Activated CD4-positive, alpha-beta T cell treated with anti-CD3 and anti-CD28 coated beads, Interleukin-2, amount 50 U/mL, for 24 hours (primary cell): ENCODE data around the gene SLC38A11.
A peak's percentile ranks its signal among the peaks of the same experiment; 100 is the strongest.
"Not testable (repeated sequence)": the region's sequence is repeated elsewhere in the genome, so short reads cannot be mapped to it uniquely, and the experiment has no call there.

Experiments used
- DNase-seq, 2 donors: peaks; one replicate each; pipeline ENCODE4 v3.0.0-alpha.2; 2020; ENCODE audit warnings: low read depth in 1 of 2, low spot score in 1 of 2

Gene SLC38A11, protein sequence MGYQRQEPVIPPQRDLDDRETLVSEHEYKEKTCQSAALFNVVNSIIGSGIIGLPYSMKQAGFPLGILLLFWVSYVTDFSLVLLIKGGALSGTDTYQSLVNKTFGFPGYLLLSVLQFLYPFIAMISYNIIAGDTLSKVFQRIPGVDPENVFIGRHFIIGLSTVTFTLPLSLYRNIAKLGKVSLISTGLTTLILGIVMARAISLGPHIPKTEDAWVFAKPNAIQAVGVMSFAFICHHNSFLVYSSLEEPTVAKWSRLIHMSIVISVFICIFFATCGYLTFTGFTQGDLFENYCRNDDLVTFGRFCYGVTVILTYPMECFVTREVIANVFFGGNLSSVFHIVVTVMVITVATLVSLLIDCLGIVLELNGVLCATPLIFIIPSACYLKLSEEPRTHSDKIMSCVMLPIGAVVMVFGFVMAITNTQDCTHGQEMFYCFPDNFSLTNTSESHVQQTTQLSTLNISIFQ

DNA sequence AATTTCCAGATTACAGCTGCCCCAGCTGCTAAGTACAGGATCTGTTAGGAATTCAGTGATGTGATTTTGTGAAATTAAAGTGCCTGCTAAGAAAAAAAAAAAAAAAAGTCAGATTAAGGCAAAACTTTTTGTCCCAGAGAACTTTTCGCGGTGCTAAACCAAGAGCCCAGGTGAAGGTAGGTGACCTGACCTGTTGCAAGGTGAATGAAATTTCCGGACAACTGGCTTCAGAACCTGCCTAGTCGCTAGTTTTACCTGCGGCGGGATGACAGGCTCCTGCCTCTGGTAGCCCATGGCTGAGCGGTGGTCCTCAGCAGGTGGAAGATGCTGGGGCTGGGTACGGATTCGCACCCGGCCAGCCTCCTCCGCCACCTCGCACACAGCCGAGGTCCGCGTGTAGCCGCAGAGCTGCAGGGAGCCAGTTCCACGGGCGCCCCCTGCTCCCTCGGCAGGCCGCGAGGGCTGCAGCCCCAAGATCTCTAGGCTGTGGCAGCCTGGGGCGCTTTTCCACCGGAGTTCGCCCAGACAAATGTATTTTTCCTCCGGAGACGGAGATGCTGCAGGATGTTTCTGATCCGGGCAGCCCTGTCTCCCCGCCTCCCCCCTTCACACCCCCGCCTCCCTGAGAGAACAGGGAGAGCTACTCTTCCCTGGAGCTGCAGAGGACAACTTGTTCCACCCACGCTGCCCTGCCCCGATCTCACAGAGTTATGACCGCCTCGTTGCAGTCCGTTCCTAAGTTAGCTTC is at the start of gene SLC38A11:
Gene SLC38A11, minus strand, starts transcription at position 572 of the 748 bp plus-strand sequence. Its CDS starts 278 bp downstream, at position 294.
- no peak for DNase-seq

DNA sequence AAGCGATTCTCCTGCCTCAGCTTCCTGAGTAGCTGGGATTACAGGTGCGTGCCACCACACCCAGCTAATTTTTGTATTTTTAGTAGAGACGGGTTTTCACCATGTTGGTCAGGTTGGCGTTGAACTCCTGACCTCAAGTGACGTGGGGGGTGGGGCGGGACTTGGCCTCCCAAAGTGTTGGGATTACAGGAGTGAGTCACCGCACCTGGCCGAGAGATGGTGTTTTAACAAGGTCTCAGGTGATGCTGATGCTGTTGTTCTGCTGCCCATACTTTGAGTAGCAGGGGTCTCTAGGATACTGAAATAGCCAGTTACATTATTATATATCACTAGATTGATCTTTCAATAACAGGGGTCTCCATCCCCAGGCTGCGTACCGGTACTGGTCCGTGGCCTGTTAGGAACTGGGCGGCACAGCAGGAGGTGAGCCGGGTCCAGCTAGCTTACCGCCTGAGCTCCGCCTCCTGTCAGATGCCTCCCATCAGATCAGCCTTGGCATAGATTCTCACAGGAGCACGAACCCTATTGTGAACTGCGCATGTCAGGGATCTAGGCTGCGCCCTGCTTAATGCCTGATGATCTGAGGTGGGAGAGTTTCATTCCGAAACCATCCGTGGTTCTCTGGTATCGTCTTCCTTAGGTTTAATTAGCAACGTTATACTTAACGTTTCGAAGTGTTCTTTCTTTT is 48.3 kb upstream of the SLC38A11 start:
- no peak for DNase-seq

DNA sequence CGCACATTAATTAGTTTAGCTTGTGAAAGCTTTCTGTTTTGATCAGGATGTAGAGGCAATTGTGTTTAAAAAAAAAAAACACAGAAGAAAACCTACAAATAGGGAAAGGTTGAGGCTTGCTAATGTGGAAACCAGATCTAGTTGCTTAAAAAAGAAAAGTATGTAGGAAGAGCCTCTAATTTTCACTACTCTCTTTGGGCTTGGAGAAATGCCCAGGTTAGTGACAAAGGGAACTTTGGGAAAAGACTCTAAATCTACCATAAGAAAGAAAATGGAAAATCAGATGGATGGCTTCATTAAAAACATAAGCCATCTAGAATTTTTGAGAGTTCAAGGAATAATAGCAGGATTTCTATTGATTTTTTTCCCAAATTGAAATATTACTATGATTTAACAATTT is 47.3 kb upstream of the SLC38A11 start:
- DNase-seq: no peak

DNA sequence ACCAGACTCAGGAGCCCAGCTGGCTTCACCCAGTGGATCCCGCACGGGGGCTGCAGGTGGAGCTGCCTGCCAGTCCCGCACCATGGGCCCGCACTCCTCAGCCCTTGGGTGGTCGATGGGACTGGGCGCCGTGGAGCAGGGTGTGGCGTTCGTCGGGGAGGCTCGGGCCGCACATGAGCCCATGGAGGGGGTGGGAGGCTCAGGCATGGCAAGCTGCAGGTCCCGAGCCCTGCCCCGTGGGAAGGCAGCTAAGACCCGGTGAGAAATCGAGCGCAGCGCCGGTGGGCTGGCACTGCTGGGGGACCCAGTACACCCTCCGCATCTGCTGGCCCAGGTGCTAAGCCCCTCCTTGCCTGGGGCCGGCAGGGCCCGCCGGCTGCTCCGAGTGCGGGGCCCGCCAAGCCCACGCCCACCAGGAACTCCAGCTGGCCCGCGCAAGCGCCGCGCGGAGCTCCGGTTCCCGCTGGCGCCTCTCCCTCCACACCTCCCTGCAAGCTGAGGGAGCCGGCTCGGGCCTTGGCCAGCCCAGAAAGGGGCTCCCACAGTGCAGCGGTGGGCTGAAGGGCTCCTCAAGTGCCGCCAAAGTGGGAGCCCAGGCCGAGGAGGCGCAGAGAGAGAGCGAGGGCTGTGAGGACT is 39.5 kb upstream of the SLC38A11 start:
- not testable (repeated sequence) for DNase-seq

DNA sequence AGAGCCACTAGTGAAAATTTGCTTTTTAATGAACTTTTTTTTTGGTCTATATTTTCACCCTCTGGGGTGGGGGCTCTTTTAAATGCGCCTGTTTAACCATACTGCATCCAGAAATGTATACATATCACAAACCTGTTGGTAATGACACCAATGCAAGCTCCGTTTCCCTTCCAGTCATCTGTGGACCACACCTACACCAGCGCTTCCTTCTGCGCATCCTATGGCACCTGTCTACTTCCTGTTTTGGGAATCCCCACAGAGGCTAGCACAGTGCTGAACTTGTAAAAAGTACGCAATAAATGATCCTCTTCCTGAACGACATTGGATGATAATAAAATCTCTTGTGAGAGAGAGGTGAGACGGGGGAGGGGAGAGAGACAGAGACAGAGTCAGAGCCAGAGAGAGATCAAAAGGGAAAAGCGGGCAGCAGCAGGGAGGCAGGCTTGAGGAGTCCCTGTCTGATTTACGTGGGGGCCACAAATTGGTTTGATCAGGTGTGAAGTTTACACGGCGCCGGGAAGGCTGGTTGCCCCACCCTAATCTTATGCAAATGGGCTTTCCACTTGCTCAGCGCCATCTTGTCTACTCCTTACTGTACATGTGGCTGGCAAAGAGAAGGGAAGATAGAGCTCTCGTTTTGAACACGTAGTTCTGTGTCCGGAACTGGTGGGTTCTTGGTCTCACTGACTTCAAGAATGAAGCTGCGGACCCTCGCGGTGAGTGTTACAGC is 38.1 kb upstream of the SLC38A11 start:
- no peak for DNase-seq

DNA sequence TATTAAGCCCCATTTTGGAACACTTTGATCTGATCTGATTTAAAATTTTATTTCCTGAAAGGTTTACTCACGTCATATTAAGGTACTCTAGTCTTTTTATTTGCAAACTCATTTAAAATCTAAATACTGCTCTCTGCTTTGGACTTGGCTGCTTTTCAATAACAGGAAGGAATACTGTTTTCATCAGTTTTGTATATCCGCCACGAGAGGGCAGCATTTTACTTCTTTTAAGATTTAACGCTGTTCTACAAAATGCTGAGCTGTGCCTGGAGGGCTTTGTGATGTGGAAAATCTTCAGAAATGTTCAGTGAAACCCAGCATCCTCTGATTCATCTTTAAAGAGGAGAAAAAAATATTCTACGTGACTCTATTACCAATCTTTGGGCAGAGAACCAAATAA is 37.5 kb upstream of the SLC38A11 start:
- DNase-seq: peak in 1 of 2 donors; percentile 32

DNA sequence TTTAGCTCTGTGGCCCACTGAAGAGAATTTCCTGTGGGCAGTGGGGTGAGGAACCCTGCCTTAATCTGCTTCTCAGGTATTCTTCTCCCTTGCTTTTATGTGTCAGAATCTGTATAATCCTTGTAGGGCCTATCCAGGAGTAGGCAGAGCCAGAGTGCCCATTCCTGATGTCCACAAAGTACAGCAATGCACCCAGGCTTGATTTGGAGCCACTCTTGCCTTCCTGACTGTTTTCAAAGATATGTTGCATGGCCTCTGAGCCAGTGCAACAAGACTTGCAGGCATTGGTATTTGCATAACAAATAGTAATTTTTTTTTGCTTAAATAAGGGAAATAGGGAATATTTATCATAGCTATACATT is 36.7 kb upstream of the SLC38A11 start:
- DNase-seq: not testable (repeated sequence)

DNA sequence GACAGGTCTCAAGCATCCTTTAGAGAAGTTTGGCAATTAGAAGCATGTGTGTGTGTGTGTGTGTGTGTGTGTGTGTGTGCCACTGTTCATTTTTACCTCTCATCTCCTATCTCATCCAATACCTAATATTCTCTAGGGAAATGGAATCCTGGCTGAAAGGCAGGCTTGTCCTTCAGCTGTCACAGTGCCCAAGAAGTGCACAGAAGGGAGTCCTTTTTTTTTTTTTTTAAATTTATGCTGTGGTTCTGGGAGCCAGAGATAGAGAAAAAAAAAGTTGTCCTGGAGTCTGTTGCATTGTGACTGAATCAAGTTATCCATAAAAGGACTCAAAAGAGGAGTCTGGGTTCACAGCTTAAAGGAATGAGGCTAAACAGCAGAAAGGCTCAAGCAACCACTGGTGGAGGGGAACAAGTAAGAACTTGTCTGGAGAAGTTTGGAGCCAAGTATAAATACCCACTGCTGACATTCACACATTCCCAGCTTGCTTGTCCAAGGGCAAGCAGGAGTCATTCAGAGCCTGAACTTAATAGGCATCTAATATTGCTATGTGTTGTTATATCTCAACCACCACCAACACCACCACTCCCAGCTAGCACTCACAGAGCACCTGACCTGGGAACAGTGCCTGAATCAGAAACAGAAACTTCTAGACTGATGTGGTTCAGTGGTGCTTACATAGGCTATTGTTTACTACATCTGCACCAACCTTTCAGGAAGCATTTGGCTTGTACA is 36.2 kb upstream of the SLC38A11 start:
- not testable (repeated sequence) for DNase-seq

DNA sequence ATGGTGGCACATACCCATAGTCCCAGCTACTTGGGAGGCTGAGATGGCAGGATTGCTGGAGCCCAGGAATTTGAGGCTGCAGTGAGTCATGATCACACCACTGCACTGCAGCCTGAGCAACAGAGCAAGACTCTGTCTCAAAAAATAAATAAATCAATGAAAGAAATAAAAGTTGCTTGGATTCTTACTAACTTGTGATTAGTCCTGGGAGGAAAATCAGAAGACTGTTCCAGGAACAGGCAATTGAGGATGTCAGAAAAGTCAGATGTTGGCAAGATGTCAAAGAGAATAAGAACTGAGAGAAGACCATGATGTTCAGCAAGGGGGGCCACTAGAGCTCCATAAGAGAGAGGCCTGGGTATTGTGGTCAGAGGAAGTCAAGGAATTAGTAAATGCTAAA is 35.6 kb upstream of the SLC38A11 start:
- not testable (repeated sequence) for DNase-seq

DNA sequence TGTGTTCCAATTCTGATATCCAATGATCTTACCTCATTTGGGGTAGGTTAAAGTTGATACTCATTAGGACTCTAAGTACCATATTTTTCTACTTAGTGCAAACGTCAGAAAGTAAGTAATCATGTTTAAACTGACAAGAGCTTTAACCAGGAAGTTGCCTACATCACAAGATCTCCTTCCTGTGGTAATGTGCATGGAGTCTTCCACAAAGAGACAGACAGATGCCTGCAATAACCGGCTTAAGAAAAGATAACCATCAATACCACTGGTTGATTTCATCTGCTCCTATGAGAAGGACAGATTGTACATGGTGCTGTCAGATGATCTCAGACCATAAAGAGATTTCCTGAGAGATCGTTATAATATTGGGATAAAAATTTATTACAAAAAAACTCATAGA is 33.5 kb upstream of the SLC38A11 start:
- DNase-seq: not testable (repeated sequence)

DNA sequence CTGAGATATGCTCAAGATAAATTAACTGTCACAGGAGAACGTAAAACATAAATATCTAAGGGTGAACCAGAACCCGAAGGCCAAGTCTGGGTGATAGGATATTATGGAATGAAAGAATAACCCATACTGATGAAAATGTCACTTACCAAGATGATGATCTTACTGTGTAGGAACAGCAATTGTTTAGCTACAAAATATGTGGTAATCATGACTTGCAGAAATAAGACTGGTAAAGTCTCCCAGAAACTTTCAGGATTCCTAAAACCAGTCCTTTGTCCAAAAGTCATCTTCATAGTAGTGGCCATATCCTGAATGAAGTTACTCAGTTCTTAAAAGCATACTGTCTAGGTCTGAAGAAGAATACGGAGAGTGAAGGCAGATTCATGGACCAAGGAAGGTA is 30.7 kb upstream of the SLC38A11 start:
- DNase-seq: not testable (repeated sequence)

DNA sequence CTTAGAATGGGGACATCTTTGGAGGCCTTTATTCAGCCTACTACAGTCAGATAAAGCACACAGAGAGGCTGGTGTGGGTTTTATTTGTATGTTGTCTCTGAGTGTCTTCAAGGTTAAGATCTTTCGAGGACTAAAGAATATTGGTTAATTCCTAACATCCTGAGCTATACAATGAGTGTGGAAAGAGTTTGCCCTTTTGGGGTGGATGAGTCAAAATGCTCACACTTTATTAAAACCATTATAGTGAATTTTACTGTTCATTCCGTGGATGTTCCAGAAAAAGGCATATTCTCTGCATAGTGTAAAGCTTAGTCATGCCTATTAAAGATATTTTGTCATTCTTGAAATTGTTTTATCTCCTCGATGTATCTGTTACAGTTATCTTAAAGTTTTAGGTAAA is 29.1 kb upstream of the SLC38A11 start:
- DNase-seq: no peak

DNA sequence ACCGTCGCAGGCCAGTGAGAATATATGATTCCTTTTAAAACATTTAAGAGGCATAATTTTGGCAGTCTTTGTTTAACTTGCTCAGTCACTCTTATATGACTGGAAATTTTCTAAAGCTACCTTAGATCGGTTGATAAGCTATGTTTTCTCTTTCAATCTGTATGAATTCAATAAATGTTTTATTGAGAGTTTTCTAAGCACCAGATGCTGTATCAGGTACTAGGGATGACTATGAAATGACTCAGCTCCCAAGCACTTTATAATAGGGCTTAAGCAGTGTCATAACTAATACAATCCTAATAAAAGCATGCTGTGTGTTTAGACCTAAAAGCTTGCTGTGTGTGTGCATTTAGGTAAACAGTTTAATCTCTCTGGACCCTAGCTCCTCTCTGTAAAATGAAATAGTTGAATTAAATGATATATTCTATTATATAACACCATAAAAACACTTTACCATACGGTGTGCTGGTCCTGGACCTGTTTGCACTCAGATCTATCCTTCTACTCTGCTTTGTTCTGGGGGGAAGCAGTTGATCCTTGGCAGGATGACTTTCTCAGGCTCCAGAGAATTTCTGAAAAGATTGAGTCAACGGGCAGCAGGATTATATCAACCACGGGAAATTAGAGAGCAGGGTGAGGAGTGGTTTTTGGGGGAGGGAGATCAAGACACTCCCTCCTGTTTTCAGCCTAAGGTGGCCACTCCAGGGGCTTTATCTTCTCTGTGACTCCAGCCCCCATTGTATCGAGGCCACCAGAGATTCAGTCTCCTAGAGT is 26.1 kb upstream of the SLC38A11 start:
- DNase-seq: no peak

DNA sequence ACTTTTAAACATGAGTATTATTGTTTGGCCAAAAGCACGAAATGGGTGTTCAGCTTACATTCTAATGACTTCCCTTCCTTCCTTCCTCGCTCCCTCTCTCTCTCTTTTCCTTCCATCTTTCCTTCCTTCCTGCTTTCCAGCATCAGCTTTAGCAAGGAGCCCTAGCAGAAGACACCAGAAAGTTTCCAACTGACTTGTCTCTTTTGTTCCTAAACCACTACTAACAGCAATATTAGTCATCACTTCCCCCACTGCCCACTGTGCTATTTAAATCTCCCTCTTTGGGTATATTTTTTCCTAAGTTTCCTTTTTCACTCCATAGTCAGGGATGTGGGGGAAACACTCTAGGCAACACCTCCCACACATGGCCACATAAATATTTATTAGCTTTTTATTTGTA is 25.4 kb upstream of the SLC38A11 start:
- DNase-seq: not testable (repeated sequence)

DNA sequence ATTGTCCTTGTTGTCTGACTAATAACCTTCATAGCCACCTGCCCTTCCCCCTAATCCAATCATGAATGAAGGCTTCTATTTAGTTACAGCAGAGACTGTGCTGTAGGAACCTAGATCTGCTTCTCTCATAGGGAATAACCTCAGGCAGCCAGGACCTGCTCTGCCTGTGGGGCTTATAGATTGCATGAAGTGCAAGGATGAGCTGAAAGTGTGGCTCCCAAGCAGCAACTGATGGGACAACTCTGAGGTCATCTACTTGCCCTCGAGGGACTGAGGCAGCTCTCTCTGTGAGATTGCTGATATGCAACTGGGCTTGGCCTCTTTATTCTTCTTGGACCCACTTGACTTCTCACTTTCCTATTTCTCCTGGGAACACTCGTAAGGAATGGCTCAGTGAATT is 23.8 kb upstream of the SLC38A11 start:
- DNase-seq: no peak

DNA sequence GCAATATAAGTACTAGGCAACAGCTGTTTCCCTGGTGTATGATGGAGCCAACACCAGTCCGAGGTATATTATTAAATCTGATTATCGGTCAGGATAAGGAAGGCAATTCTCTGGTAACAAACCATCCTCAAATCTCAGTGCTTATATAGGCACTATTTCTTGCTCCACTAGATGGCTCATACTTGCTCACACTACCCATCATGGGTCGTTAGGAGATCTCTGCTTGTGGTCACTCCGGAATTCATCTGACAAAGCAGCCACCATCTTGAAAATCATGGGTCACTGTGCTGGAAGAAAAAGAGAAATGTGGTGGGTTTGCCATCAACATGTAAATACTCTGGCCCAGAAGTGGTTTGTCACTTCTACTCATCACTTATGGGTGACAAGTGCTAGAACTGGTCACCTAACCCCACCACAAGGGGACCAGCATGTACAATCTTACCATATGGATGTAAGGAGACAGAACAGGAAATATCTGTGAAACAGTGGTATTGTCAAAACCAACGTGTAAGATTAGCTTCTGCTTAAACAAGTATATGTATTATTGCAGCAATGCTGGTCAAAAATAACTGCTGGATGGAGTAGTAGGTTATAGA is 21.6 kb upstream of the SLC38A11 start:
- not testable (repeated sequence) for DNase-seq

DNA sequence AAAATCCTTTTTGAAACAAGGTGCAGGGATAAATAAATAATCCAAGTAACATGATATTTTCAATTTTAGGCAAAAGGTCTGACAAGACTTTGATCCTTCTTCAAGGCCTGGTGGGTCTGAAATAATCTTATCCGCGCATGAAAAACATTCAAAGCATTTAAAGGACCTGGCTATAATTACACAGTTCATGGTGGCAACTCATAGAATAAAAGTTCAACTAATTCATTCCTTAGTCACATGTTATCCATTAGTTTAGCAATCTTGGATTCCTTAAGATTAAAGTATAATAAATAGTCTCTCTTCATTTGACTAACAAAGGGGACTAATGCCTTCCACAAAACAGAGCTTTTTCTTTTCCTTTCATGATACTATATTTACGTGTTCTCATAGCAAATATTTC is 21.0 kb upstream of the SLC38A11 start:
- DNase-seq: no peak

DNA sequence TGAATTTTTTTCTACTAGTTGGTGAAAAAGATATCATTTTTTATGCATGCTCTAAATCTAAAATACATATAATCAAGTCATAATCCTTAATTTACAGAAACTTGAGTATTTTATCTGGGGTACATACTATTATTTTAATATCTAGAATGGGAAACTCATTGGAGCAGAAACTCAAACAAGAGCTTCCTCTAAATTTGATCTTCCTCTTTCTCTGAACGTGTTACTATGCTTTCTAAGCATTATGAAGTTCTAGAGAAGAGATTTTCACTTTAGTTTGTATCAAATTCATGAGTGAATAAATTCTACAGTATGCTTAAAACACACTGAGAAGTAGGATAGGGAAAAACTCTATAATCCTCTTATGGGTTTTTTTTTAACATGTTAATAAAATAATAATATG is 20.6 kb upstream of the SLC38A11 start:
- no peak for DNase-seq

DNA sequence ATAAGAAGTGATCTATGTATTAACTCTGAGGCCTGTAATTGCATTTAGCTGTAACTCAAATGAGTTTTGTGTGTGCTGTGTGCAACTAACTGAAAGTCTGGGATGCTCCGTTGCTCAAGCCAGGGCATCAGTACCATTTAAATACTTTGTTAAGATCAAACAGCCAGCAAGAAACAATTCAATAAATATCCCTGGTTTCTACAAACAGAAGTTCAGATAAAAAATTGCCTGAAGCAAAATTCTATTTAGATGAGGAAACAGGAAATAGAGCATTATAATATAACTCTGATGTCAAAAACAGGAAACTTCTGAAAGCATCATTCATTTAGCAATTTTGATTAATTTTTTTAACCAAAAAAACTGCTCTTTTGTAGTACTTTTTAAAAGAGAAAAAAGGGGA is 18.9 kb upstream of the SLC38A11 start:
- DNase-seq: no peak
